Measurements from ENCODE around the gene DHRS11. TPM values are rescaled to one million over a fixed set of nuclear protein-coding genes. Genes with fewer than 3 reads are reported as not detected.

The DHRS11 gene
- polyA plus RNA-seq, 1 of the 3 experiments (the other 2 are of a cell fraction) = 31.6 TPM

- POLR2A ChIA-PET = no interaction called here
- WGBS (ENCODE audit: low lambda C conversion rate) = 83% methylated on average over 13 of the region's 13 CpGs
Observed at GRCh38 chr17:36594626-36595401, 3.1 kb downstream of the DHRS11 start.

GRCh38 chr17:36597226-36597625 is 5.5 kb downstream of the DHRS11 start:
- DNase-seq = no peak
- Histone ChIP-seq H3K27ac (ENCODE audit: low read depth in 2 of 2, low read length in 1 of 2) (no peak overlapping the region), H3K4me3 (ENCODE audit: low read depth in 2 of 2, low read length in 1 of 2) (no peak overlapping the region), H3K9ac (no peak overlapping the region), H3K4me2 (no peak overlapping the region), H3F3A (replicated peaks; ENCODE audit: insufficient read depth) (peaks cover 6% of the 10 kb centered on the region), H3K9me3 (no peaks in the 10 kb centered on the region), H3K9me2 (no peaks in the 10 kb centered on the region), H3K4me1 (ENCODE audit: control insufficient read depth in 1 of 2, insufficient read depth in 2 of 2, low read depth in 1 of 2, low read length in 1 of 2) (peaks cover 0 to 21% of the 10 kb centered on the region in 2 experiments; a peak in 1 of 4 replicates), H4K20me1 (ENCODE audit: insufficient read depth) (no peaks in the 10 kb centered on the region), H3K36me3 (replicated peaks in 1 of 2; ENCODE audit: control insufficient read depth in 1 of 2, insufficient read depth in 2 of 2, low read length in 1 of 2) (peaks cover 0 to 11% of the 10 kb centered on the region in 2 experiments), H3K27me3 (ENCODE audit: insufficient read depth) (no peaks in the 10 kb centered on the region), H3K79me2 (ENCODE audit: insufficient read depth) (peaks cover 19% of the 10 kb centered on the region; the same call in 1 of the 2 replicates), H2AFZ (ENCODE audit: low read depth) (no peak overlapping the region)
- 92% methylated on average over 6 of the region's 6 CpGs for WGBS (ENCODE audit: low lambda C conversion rate)
- ChIA-PET CTCF (interaction anchor here (1.4 kb wide), 1 partner anchor 28 kb away, joined by 3 read pairs; no protein-coding TSS in a partner anchor), POLR2A (no interaction called here)
- TF ChIP-seq NRF1 (IDR thresholded peaks at IDR 0.05; ENCODE audit: low read depth, low read length) = no peak
- TF ChIP-seq GABPA (IDR thresholded peaks at IDR 0.05; ENCODE audit: low read depth) = no peak
- no peak for TF ChIP-seq MAX (IDR thresholded peaks at IDR 0.05; ENCODE audit: low read depth)
- no peak for TF ChIP-seq MXI1 (IDR thresholded peaks at IDR 0.05; ENCODE audit: low read depth, low read length)

More at GRCh38 chr17:36594626-36595401, 3.1 kb downstream of the DHRS11 start:
- Histone ChIP-seq H3K9me3 (no peaks in the 10 kb centered on the region), H3K27me3 (ENCODE audit: insufficient read depth) (no peaks in the 10 kb centered on the region), H3K4me3 (ENCODE audit: low read depth in 2 of 2, low read length in 1 of 2) (no peak overlapping the region), H3K9me2 (no peaks in the 10 kb centered on the region), H3K79me2 (ENCODE audit: insufficient read depth) (peaks cover 13% of the 10 kb centered on the region; the same call in 1 of the 2 replicates), H3F3A (replicated peaks; ENCODE audit: insufficient read depth) (peaks cover 10% of the 10 kb centered on the region), H3K36me3 (replicated peaks in 1 of 2; ENCODE audit: control insufficient read depth in 1 of 2, insufficient read depth in 2 of 2, low read length in 1 of 2) (peaks cover under 1 to 18% of the 10 kb centered on the region in 2 experiments), H3K9ac (no peak overlapping the region), H4K20me1 (ENCODE audit: insufficient read depth) (no peaks in the 10 kb centered on the region), H3K27ac (ENCODE audit: low read depth in 2 of 2, low read length in 1 of 2) (no peak overlapping the region), H2AFZ (ENCODE audit: low read depth) (no peak overlapping the region), H3K4me1 (ENCODE audit: control insufficient read depth in 1 of 2, insufficient read depth in 2 of 2, low read depth in 1 of 2, low read length in 1 of 2) (peaks cover 0 to 15% of the 10 kb centered on the region in 2 experiments; a peak in 1 of 4 replicates), H3K4me2 (no peak overlapping the region)
- DNase-seq = no peak
- CTCF ChIA-PET = interaction anchor here (3.4 kb wide), 1 partner anchor 8 kb away, joined by 15 read pairs; no protein-coding TSS in a partner anchor
- TF ChIP-seq MEF2A (IDR thresholded peaks at IDR 0.05; ENCODE audit: borderline replicate concordance, low read depth) = no peak
- no peak for TF ChIP-seq USF2 (IDR thresholded peaks at IDR 0.05; ENCODE audit: borderline replicate concordance, low read depth, low read length)
- no peak for TF ChIP-seq FOXJ3 (CRISPR knock-in tag; IDR thresholded peaks at IDR 0.05)
- no peak for TF ChIP-seq FOXM1 (IDR thresholded peaks at IDR 0.05; ENCODE audit: low read depth)
- no peak for TF ChIP-seq RAD21 (IDR thresholded peaks at IDR 0.05; ENCODE audit: low read length)
- TF ChIP-seq FOSL2 (IDR thresholded peaks at IDR 0.05; ENCODE audit: borderline replicate concordance, low read depth) = no peak
- no peak for TF ChIP-seq RXRA (IDR thresholded peaks at IDR 0.05; ENCODE audit: borderline replicate concordance, low read depth)
- TF ChIP-seq TEAD4 (IDR thresholded peaks at IDR 0.05; ENCODE audit: borderline replicate concordance, insufficient read depth) = no peak
- TF ChIP-seq EP300 (IDR thresholded peaks at IDR 0.05; ENCODE audit: borderline replicate concordance in 1 of 2, low read depth in 1 of 2, low read length in 1 of 2) = no peak
- no peak for TF ChIP-seq CHD2 (IDR thresholded peaks at IDR 0.05; ENCODE audit: low read length, partially characterized antibody)
- TF ChIP-seq TCF12 (IDR thresholded peaks at IDR 0.05) = no peak
- no peak for TF ChIP-seq IRF3 (IDR thresholded peaks at IDR 0.05; ENCODE audit: low read depth, low read length)
- TF ChIP-seq SIN3A (IDR thresholded peaks at IDR 0.05; ENCODE audit: borderline replicate concordance, low read depth, low read length) = no peak
- no peak for TF ChIP-seq TAF1 (IDR thresholded peaks at IDR 0.05; ENCODE audit: borderline replicate concordance, low read depth, low read length)
